Astrocyte of the cerebellum (primary cell): ENCODE data around the gene SMYD3.

ENCODE experiments used
- DNase-seq: peaks from one replicate; pipeline ENCODE4 v3.0.0-alpha.2; 2011; ENCODE audit warnings: low read depth
- H3K4me3 ChIP-seq: 2 replicates; pipeline ENCODE4 v1.5.1; 2011; ENCODE audit warnings: mild to moderate bottlenecking, low read depth, low read length, moderate library complexity
- in situ Hi-C: cut with HindIII; loops from 2 replicates; pipeline ENCODE4 v1.10.0; 2017; ENCODE audit warnings: low sequenced_read_pairs
- TF ChIP-seq, protein P1 (sequence below): IDR thresholded peaks from 2 replicates; pipeline ENCODE4 v1.5.1; 2012; ENCODE audit warnings: low read length, low read depth, moderate library complexity, mild to moderate bottlenecking; ENCODE audit errors: missing control alignments

The SMYD3 gene

DNA sequence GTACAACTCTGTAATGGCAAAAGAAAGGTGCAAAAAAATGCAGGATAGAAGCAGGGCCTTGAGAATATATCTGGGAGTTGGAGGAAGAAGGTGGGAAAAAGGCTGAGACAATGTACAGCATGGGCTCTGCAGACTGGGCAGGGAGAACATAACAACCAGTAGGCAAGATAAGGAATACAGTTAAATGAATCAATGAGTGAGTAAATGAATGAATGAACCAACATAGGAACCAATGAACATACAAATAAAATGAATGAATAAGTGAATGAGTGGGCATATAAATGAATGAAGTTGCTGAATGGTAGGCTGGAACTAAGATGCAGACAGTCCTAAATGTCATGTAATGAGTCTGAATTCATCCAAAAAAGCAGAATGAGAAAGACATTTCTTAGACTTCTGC lies 370.6 kb downstream of the SMYD3 start:
- no peak overlapping the region for H3K4me3 ChIP-seq
- DNase-seq, result no peak
- in situ Hi-C loops, result no loop called here
- TF ChIP-seq, protein P1, sequence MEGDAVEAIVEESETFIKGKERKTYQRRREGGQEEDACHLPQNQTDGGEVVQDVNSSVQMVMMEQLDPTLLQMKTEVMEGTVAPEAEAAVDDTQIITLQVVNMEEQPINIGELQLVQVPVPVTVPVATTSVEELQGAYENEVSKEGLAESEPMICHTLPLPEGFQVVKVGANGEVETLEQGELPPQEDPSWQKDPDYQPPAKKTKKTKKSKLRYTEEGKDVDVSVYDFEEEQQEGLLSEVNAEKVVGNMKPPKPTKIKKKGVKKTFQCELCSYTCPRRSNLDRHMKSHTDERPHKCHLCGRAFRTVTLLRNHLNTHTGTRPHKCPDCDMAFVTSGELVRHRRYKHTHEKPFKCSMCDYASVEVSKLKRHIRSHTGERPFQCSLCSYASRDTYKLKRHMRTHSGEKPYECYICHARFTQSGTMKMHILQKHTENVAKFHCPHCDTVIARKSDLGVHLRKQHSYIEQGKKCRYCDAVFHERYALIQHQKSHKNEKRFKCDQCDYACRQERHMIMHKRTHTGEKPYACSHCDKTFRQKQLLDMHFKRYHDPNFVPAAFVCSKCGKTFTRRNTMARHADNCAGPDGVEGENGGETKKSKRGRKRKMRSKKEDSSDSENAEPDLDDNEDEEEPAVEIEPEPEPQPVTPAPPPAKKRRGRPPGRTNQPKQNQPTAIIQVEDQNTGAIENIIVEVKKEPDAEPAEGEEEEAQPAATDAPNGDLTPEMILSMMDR, result no peak

DNA sequence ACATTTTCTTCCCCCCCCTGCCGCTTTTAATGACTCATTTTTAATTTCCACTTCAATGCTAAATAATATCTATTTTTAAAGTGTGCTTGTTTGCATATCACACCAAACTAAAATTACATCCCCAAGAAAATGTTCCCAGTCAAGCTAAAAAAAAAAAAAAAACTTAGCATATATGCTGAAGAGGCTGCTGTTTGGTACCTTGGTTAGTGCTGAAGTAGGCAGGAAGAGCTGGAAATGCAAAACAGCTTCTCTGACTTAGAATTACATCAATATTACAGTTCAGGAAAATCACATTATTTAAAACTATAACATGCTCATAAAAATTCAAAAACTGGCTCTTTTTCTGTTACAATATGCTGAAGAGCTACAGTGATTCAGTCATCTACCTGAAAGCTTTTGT lies 372.3 kb downstream of the SMYD3 start:
- TF ChIP-seq, protein P1, result no peak
- DNase-seq, result no peak
- in situ Hi-C loops, result no loop called here
- no peak overlapping the region for H3K4me3 ChIP-seq

DNA sequence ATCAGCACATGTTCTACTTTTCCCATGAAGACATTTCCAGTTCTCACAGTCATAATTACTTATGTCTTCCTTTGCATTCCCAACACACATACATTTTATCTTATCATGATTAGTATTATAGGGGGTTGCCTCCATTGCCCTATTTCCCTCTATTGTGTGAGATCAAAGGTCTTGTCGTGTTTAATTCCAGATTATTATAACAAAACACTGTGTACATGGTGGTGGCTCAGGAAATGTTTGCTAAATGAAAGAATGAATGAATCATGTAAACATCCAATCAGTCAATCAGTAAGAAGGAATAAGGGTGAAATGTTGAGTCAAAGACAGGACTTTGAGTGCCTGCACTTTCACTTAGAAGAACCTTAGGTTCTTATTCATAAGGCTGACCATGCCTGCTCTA lies 376.0 kb downstream of the SMYD3 start:
- DNase-seq, result no peak
- TF ChIP-seq, protein P1, result no peak
- H3K4me3 ChIP-seq, result no peak overlapping the region
- in situ Hi-C loops, result no loop called here

DNA sequence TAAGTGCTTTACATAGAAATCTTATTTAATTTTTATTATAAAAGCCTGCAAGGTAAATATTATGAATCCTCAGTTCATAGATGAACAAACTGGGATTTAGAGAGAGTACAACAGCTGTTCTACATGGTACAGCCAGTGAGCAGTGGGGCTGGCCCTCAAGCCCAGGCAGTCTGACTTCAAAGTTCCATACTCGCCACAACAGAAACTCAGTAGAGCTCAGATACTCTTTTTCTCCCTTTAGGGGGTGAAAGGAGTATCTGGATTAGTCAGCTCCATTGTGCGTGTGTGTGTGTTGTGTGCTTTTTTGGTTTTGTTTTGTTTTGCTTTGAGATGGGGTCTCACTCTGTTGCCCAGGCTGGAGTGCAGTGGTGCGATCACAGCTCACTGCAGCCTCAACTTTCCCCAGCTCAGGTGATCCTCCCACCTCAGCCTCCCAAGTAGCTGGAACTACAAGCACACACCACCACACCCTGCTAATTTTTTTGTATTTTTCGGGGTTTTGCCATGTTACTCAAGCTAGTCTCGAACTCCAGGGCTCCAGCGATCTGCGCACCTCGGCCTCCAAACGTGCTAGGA lies 378.5 kb downstream of the SMYD3 start:
- in situ Hi-C loops, result no loop called here
- TF ChIP-seq, protein P1, result no peak
- H3K4me3 ChIP-seq, result no peak overlapping the region
- DNase-seq, result no peak

DNA sequence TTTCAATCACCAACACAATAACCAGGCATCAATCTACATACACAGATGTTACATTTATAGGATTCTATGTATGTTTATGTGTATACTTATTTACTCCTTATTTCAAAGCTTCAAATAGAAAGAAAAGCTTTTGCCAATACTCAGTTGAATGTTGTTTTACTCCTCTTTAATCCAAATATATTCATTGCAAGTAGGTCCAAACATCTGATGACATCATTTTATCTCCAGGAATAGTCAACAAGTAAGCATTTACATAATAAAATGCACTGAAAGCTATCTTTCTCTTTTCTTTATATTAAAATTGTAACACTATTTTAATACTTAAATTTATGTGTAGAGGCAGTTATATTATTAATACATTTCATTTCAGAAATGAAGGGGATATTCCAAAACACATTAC lies 380.5 kb downstream of the SMYD3 start:
- in situ Hi-C loops, result no loop called here
- TF ChIP-seq, protein P1, result no peak
- no peak for DNase-seq
- H3K4me3 ChIP-seq, result no peak overlapping the region

DNA sequence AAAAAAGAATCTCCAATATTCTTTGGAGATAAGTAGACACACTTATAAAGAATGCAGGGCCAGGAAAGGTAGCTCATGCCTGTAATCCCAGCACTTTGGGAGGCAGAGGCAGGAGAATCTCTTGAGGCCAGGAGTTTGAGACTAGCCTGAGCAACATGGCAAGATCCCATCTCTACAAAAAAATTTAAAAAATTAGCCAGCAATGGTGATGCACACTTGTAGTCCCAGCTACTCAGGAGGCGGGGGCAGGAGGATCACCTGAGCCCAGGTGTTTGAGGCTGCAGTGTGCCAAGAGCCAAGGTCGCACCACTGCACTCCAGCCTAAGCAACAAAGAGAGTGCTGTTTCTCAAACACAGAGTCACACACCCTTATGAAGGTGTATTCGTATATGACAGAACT lies 385.0 kb downstream of the SMYD3 start:
- in situ Hi-C loops, result no loop called here
- DNase-seq, result no peak
- TF ChIP-seq, protein P1, result no peak
- H3K4me3 ChIP-seq, result no peak overlapping the region
